GM21515 (cell line): ENCODE results near the gene CNNM3.
"Not testable (repeated sequence)": the region's sequence is repeated elsewhere in the genome, so short reads cannot be mapped to it uniquely, and the experiment has no call there.

Experiments
- ATAC-seq: cut with Tn5 transposase; IDR thresholded peaks from one replicate; pipeline ENCODE4 v1.9.1; 2021; ENCODE audit not compliant: unreplicated experiment

Gene CNNM3

DNA sequence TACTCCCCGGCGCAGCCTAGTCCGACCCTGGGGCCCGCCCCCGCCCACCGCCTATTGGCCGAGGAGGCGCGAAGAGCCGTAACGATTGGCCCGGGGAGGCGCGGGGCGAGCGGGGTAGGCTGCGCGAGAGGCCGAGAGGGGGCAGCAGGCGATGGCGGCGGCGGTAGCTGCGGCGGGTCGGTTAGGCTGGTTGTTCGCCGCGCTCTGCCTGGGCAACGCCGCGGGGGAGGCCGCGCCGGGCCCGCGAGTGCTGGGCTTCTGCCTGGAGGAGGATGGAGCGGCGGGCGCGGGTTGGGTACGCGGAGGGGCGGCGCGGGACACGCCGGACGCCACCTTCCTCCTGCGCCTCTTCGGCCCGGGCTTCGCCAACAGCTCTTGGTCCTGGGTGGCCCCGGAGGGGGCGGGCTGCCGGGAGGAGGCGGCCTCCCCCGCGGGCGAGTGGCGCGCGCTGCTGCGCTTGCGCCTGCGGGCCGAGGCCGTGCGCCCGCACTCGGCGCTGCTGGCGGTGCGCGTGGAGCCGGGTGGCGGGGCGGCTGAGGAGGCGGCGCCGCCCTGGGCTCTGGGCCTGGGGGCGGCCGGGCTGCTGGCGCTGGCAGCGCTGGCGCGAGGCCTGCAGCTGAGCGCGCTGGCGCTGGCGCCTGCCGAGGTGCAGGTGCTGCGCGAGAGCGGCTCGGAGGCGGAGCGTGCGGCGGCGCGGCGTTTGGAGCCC lies at the start of gene CNNM3:
CNNM3 (plus strand) TSS at position 142 of the 709 bp plus-strand sequence; CDS start at position 152, 10 bp downstream.
- peak; percentile 80 for ATAC-seq

DNA sequence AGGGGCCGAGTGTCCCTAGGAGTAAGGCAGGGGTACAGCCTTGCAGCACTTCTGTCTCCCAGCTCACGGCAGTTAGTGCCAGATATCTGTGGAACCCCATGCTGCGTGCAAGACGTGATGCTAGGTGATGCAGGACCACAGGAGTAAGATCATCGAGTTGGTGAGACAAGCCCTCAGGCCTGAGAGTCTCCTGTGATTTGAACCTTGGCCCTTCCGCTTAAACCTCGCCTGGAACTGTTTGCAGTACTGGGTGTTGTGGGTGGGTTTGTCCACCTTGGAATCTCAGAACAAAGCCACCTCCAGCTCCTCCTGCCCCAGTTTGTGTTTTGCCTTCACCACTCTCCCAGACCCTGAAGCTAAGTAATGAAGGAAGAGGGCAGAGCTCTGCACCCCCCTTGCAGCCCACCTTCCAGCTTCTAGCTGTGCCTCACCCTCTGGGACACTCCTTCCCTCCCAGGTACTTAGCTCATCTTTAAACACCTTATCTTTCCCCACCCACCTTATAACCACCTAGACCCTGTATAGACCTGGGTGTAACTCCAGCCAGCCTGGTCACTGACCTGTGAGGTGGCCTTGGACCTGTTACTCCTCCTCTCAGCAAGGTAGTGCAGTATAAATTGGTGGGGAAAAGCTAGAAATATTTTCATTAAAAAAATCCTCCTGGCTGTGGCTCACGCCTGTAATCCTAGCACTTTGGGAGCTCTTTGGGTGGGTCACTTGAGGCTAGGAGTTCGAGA lies 48.8 kb upstream of the CNNM3 start:
- no peak for ATAC-seq

DNA sequence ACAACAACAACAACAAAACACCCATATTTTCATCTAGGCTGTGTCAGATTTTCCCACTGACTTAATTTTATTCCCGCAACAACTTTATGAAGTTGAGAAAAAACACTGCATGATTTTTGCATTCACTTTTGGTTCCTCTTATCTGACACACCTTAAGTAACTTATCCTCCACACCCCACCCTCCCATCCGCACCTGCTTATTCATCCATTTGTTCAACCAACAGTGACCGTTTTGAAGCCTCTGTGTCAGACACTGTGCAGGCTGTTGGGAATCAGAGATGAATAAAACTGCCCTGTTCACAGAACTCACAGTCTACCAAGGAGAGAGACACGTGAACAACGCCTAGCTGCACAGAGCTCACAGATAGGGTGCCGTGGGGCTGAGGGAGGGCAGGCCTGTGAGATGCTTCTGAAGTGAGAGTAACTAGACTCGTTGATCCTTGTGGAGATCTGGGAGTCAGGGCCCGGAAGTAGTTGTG lies 47.9 kb upstream of the CNNM3 start:
- no peak for ATAC-seq

DNA sequence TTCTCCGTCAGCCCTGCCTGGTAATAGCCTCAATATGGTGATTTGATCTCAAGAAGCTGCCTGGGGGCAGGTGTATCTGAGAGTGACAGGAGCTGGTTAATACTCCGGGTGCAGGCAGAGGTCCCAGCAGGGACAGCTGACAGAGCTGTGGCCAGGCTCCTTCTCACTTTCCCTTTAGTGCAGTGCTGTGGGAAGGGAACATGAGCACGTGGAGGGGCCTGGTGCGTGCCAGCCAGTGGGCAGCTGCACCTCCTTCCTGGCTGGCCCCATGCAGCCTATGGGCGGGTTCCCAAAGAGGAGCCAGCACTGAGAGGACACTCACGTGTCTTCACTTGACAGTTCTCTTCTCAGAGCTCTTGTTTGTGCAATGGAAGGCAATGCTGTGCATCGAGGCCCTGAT lies 46.3 kb upstream of the CNNM3 start:
- ATAC-seq = no peak

DNA sequence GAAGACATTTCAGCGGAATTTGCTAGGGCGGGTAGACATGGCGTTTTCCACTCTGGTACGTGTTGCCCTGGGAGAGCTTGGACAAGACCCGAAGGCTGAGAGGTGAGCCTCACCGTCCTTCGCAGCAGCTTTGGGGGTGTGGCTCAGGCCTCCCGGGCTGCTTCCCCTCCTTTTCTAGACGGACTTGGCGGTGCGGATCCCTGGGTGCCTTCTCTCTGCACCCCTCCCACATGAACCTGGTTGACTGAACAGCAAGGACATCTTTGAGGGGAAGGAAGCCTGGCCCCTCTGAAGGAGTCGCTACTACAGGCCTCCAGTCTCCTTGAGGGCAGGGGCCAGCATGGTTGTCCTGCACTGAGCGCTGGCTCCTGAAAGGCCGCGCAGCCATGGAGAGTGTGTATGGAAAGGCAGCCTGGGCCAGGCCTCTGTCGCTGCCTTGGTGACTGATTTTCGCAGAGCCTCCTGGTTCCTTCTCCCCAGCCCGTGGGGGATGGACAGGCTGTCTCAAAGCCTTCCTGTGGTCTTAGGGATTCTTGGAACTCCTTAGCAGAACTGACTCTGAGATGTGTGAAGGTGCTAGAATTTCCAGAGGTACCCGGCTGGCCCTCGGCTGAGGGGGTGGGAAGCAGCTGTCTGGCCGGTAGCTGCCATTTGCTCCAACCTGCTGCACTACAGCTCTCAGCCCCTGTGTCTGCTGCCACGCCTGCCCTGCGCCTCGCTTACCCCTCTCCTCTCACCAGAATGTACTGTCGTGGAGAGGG lies 45.4 kb upstream of the CNNM3 start:
- ATAC-seq = no peak

DNA sequence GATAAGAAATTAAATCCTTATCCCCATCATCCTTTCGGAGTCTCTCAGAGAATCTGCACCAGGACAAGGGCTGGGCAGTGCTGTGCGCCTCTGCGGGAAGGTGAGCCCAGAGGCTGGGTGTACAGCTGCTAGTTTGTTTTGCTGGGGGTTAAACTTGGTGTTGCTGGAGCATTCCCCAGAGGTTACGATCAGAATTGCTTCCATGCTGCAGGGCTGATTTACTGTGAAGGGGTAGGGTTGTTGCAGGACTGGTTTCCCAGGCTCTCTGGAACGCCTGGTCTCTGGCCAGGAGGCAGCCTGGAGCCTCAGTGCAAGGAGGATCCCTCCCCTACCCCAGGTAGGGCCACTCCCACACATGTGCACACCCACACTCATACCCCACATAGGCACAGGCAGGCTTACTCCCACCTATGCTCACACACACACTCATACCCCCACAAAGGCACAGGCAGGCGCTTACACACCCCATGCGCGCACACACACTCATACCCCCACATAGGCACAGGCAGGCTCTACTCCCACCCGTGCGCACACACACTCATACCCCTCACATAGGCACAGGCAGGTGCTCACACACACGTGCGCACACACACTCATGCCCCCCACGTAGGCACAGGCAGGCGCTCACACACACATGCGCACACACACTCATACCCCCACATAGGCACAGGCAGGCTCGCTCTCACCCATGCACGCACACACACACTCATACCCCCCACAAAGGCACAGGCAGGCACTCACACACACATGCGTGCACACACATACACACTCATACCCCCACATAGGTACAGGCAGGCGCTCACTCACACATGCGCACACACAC lies 44.1 kb upstream of the CNNM3 start:
- ATAC-seq = no peak

DNA sequence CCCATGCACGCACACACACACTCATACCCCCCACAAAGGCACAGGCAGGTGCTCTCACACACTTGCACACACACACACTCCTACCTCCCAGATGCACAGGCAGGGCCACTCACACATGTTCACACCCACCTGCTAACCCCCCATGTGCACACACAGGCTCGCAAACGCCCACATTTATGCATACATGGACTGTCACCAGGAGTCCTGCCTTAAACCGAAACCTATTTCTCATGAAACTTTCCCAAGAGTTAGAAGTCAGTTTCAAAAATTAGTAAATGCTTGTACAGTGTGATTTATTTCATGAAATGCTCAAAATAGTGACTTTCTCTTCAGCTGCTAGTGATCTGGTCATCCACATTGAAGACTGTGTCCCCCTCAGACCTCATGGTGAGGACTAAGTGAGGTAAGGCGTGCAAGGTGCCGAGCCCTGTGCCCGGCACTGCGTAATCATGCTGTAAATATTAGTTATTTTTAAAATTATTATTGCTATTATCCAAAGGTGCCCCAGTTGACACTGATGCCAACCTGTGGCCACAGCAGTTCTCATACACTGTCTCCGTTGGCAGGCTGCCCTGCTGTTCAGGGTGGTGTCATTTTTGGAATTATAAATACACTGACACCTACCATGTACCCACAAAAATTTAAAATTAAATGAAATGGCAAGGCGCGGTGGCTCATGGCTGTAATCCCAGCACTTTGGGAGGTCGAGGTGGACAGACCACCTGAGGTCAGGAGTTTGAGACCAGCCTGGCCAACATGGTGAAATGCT lies 43.0 kb upstream of the CNNM3 start:
- ATAC-seq = no peak

DNA sequence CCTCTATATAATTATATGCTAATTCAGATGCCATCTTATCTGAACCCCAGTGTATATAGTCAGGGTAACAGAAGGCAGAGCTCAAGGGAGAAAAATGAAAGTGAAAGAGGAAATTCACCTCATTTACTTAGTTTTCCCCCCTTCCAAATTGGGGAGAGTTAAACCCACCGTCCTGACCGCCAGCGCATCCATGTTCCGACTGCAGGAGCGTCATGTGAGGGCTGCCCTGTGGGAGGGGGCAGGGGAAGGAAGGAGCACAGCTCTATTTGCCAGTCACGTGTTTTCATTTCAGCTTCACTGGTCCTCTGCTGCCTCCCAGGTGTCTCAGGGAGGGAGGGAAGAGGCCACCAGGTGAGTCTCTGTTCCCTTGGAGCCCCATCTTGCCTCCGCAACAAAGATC lies 42.1 kb upstream of the CNNM3 start:
- no peak for ATAC-seq

DNA sequence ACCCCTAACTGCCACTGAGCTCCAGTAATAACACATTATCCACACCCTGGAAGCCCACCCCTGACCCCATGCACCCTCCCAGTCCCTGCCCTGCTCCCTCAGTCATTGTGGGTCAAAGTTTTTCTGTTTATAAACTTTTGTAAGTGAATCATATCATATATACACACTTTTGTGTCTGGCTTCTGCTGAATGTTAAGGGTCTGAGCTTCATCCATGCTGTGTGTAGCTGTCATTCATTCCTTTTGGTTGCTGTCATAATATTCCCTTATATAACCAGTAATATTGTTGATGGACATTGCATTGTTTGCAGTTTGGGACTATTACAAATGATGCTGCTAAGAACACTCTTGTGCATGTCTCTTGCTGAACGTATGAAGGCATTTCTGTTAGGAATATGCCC lies 40.9 kb upstream of the CNNM3 start:
- ATAC-seq = no peak

DNA sequence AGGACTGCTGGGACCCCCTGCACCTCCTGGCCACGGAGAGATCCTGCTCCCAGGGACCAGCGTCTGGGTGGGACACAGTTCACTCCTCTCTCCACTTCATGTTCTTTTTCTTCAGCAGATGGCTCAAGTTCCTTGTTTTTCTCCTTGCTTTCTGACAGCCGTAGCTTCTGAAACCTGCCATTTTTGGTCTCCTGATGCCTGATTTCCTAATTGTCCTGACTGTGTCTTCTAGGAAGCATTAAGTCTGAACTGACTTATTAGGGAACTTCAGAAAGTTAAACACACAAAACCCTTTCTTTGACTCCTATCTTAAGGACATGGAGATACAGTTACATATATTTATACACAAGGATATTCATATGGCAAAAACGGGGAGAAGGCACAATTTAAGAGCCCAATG lies 32.7 kb upstream of the CNNM3 start:
- ATAC-seq = no peak

DNA sequence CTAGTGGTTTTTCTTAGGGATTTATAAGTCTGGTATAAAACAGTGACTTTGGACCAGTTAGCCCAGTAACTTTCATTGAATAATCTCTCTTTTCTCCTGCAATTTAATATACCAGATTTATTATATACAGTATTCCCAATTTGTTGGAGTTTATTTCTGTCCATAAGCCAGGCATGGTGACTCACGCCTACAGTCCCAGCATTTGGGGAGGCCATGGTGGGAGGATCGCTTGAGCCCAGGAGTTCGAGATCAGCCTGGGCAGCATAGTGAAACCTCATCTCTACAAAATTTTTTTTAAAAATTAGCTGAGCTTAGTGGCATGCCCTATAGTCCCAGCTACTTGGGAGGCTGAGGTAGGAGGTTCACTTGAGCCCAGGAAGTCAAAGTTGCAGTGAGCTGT lies 28.7 kb upstream of the CNNM3 start:
- ATAC-seq = no peak

DNA sequence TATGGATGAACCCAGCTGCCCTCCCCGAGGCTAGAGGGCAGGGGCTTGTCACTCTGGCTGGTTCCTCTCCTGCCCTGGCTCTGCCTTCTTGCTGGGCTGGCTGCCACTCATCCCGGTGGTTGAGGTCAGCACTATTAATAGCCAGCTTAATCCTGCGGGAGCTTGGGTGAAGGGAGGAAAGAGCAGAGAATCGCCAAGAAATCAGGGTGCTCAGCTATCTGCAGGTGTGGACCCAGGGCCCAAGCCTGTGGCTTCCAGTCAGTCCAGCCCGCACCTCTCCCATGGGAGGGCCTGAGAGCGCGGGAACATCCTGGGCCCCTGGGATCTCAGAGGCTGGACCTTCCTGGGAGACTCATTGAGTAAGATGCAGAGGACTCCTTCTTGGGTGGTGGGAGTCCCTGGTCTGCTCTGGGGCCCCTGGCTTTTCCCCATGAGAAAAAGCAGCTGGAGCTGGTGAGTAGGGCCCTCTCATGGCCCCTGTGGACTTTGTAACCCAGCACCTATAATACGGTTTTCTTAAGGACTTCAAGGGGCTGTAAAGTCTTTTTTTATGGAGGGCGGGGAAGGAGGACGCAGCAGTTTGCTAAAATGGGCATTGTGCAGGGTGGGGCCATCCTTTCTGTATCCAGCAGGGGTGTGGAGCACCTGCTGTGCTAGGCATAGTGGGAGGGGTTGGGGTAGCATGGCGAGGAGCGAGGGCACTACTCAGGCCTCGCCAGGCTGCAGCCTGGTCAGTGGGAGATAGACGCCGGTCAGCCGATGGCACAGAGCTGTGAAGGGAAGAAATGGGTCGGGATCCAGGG lies 27.4 kb upstream of the CNNM3 start:
- ATAC-seq = no peak

DNA sequence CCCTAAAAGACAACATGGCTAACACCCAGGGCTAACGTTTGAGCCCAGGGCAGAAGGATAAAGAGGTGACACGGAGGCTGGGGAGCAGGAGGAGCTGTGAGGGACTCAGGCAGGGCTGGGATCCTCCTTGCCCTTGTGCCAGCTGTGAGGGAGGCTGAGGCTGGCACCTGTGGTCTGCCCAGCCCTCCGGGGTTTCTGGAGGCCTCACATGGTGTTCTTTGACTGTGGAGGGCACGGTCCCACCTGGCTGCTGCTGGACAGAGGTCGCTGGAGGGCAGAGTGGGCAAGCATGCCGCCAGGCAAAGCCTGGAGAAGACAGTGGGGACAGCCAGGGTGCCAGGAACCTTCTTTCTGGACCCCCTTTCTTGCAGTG lies 26.8 kb upstream of the CNNM3 start:
- no peak for ATAC-seq

DNA sequence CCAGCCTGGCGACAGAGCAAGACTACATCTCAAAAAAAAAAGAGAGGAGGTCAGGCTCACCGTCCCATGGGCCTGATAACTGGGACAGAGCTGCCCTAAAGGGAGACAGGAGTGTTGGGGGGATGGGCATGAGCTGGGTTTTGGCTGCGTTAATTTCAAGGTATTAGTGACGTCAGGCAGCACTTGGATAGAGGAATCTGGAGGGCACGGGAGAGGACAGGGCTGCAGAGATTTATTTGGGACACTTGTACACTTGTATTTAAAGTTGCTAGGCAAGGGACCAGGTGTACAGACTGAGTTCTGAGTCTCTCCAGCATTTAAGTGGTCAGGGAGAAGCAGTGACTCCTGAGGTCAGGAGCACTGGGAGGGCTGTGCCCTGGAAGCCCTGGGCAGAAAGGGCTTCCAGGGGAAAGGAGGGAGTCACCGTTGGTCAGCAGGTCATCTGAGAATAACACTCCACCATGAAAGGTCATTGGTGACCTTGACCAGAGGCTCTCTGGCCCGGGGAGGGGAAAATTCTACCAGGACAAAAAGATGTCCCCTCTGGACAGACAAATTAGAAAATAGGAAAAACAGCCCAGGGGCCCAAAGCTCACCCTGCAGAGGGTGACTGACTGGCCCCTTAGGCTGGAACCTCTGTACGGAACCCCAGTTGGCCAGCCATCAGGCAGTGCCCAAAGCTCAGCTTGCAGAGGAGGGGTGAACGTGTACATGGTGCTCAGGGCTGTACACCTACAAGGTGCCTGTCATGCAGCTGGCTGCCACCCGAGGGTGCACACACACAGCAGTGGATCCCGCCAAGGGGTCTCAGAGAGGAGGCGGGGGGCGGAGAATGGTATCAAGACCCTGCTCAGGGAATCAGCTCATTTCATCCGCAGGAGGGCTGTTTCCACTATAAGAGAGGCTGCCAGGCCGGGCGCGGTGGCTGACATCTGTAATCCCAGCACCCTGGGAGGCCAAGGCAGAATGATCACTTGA lies 23.0 kb upstream of the CNNM3 start:
- ATAC-seq = no peak

DNA sequence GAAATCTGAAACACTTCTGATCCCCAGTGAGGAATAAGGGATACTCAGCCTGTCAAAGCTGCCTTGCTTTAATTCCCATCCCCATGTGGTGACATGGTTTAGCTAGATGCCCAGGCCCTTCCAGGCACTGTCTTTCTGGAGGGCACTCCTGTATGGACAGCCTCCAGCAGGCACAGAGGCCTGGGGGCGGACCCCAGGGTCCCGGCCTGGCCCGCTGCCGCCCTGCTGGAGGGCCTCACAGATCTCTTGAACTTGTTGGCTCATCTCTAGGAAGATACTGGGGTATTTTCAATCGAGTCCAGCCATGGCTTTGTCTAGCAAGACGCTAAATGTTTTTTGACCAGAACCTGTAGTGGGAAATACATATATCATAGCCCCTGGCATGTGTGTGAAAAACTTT lies 21.0 kb upstream of the CNNM3 start:
- ATAC-seq = no peak

DNA sequence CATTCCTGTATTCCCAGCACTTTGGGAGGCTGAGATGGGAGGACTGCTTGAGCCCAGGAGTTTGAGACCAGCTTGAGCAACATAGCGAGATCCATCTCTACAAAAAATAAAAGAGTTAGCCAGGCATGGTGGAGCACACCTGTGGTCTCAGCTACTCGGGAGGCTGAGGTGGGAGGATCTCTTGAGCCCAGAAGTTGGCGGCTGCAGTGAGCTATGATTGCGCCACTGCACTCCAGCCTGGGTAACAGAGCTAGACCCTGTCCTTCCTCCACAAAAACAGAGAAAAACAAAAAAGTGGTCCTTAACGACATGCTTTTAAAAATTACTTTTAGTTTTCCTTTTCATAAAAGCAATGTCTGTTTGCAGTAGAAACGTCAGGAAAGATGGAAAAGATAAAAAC lies 19.6 kb upstream of the CNNM3 start:
- not testable (repeated sequence) for ATAC-seq

DNA sequence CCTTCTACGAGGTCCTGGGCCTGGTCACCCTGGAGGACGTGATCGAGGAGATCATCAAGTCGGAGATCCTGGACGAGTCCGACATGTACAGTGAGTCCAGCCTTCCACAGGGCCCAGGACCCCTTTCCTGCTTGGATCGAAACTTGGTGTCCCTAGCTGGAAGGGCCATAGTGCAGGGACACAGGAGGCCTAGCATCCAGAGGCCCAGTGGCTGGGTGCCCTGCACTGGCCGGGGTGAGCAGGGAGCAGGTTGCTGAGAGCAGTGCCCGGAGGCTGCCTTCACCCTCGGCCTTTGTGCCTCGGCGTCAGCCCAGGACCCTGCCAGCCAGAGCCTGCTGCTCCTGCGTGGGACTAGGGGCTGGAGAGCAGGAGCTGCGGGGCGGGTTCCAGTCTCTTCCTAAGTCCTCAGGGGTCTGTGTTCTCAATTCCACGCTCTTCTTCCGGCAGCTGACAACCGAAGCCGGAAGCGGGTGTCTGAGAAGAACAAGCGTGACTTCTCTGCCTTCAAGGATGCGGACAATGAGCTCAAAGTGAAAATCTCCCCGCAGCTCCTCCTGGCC lies 18.9 kb upstream of the CNNM3 start:
- no peak for ATAC-seq
